ENCODE results near the gene PLEK. TPM values are rescaled to one million over a fixed set of nuclear protein-coding genes. Genes with fewer than 3 reads are reported as not detected.

The PLEK gene
- polyA plus RNA-seq, 3 donors, result 351 to 708 (median 403) TPM

- peak overlapping the region; percentile 99 to 100 (median 100) for H3K27ac Mint-ChIP-seq
- H3K9me3 Mint-ChIP-seq, result peaks cover 0 to 7% (median 0%) of the 10 kb centered on the region in 7 donors
- H3K79me2 ChIP-seq (ENCODE audit: insufficient read depth, low read length), result peaks cover 79% of the 10 kb centered on the region
- no peak overlapping the region for H3K9ac ChIP-seq (ENCODE audit: insufficient read depth, low read length, poor library complexity, severe bottlenecking)
- WGBS (ENCODE audit: insufficient coverage), result no CpG with 5 or more reads among the region's 1 CpG
- DNase-seq, result no peak
- H3K4me1 Mint-ChIP-seq, result peaks cover 91% of the 10 kb centered on the region
- H2AFZ ChIP-seq (ENCODE audit: insufficient read depth, low read depth, low read length, poor library complexity, severe bottlenecking), result no peak overlapping the region
- H3K9me3 ChIP-seq (replicated peaks in 1 of 2; ENCODE audit: control insufficient read depth in 1 of 2, insufficient read depth in 1 of 2, low read length in 2 of 2), result no peaks in the 10 kb centered on the region
- peak overlapping the region; percentile 4 for H3K4me2 ChIP-seq (replicated peaks; ENCODE audit: extremely low read depth, low read length, poor library complexity, severe bottlenecking)
- peak overlapping the region; percentile 96 for H3K27ac ChIP-seq (ENCODE audit: low read depth in 1 of 2, low read length in 2 of 2)
- peaks cover 86 to 94% of the 10 kb centered on the region in 2 donors for H3K4me1 ChIP-seq (ENCODE audit: control insufficient read depth in 1 of 2, insufficient read depth in 2 of 2, low read length in 2 of 2)
- H3K27me3 Mint-ChIP-seq (ENCODE audit: low read depth in 3 of 3), result peaks cover 0 to 2% (median 0%) of the 10 kb centered on the region in 3 donors
- H3K36me3 ChIP-seq (replicated peaks in 1 of 2; ENCODE audit: control insufficient read depth in 1 of 2, insufficient read depth in 2 of 2, low read length in 2 of 2), result peaks cover 74 to 81% of the 10 kb centered on the region in 2 donors
- no peak for TF ChIP-seq CTCF (IDR thresholded peaks at IDR 0.05)
- H3K36me3 Mint-ChIP-seq, result peaks cover 88 to 95% of the 10 kb centered on the region in 2 donors
- intact Hi-C loops (cut with micrococcal nuclease), result loop anchor here (2.0 to 5.0 kb wide), 2 partner anchors 15 to 41 kb away; no protein-coding TSS in a partner anchor
- H3K27me3 ChIP-seq (ENCODE audit: control insufficient read depth in 2 of 2, insufficient read depth in 2 of 2, low read length in 2 of 2), result no peaks in the 10 kb centered on the region
- peak overlapping the region in 1 of 3 experiments; percentile 4 for H3K4me3 ChIP-seq (replicated peaks in 1 of 3; ENCODE audit: low read depth in 2 of 3, low read length in 3 of 3)
- no peak overlapping the region for H3K4me3 Mint-ChIP-seq
- peaks cover 59% of the 10 kb centered on the region for H4K20me1 ChIP-seq (ENCODE audit: insufficient read depth, low read length)
Measured at GRCh38 chr2:68385907-68386287, 20.8 kb downstream of the PLEK start.

- H3K9me3 ChIP-seq (replicated peaks in 1 of 2; ENCODE audit: control insufficient read depth in 1 of 2, insufficient read depth in 1 of 2, low read length in 2 of 2), result no peaks in the 10 kb centered on the region
- H3K4me2 ChIP-seq (replicated peaks; ENCODE audit: extremely low read depth, low read length, poor library complexity, severe bottlenecking), result peak overlapping the region; percentile 4
- peaks cover 91% of the 10 kb centered on the region for H3K4me1 Mint-ChIP-seq
- H3K36me3 Mint-ChIP-seq, result peaks cover 87 to 95% of the 10 kb centered on the region in 2 donors
- H2AFZ ChIP-seq (ENCODE audit: insufficient read depth, low read depth, low read length, poor library complexity, severe bottlenecking), result no peak overlapping the region
- peak overlapping the region; percentile 99 to 100 (median 100) for H3K27ac Mint-ChIP-seq
- WGBS (ENCODE audit: insufficient coverage), result 57% methylated on average over 4 of the region's 5 CpGs
- peak overlapping the region; percentile 96 for H3K27ac ChIP-seq (ENCODE audit: low read depth in 1 of 2, low read length in 2 of 2)
- intact Hi-C loops (cut with micrococcal nuclease), result loop anchor here (5.0 kb wide), 1 partner anchor 41 kb away; no protein-coding TSS in a partner anchor
- H3K27me3 ChIP-seq (ENCODE audit: control insufficient read depth in 2 of 2, insufficient read depth in 2 of 2, low read length in 2 of 2), result no peaks in the 10 kb centered on the region
- no peak for TF ChIP-seq CTCF (IDR thresholded peaks at IDR 0.05)
- DNase-seq, result peak in 1 of 3 donors; percentile 47
- peaks cover 69 to 81% of the 10 kb centered on the region in 2 donors for H3K36me3 ChIP-seq (replicated peaks in 1 of 2; ENCODE audit: control insufficient read depth in 1 of 2, insufficient read depth in 2 of 2, low read length in 2 of 2)
- H4K20me1 ChIP-seq (ENCODE audit: insufficient read depth, low read length), result peaks cover 56% of the 10 kb centered on the region
- peak overlapping the region in 1 of 3 experiments; percentile 4 for H3K4me3 ChIP-seq (replicated peaks in 1 of 3; ENCODE audit: low read depth in 2 of 3, low read length in 3 of 3)
- peaks cover 0 to 2% (median 0%) of the 10 kb centered on the region in 3 donors for H3K27me3 Mint-ChIP-seq (ENCODE audit: low read depth in 3 of 3)
- H3K4me3 Mint-ChIP-seq, result no peak overlapping the region
- peaks cover 90 to 97% of the 10 kb centered on the region in 2 donors for H3K4me1 ChIP-seq (ENCODE audit: control insufficient read depth in 1 of 2, insufficient read depth in 2 of 2, low read length in 2 of 2)
- peaks cover 78% of the 10 kb centered on the region for H3K79me2 ChIP-seq (ENCODE audit: insufficient read depth, low read length)
- no peak overlapping the region for H3K9ac ChIP-seq (ENCODE audit: insufficient read depth, low read length, poor library complexity, severe bottlenecking)
- H3K9me3 Mint-ChIP-seq, result peaks cover 0 to 7% (median 0%) of the 10 kb centered on the region in 7 donors
Measured at GRCh38 chr2:68386365-68386764, 21.3 kb downstream of the PLEK start.

Measured in CD14-positive monocyte (primary cell).